CD4-positive, alpha-beta T cell treated with Interleukin-12 subunit alpha and Interleukin-12 subunit beta, for 1 hour (primary cell): ENCODE data around the gene OAS3.
"Not testable (repeated sequence)": the region's sequence is repeated elsewhere in the genome, so short reads cannot be mapped to it uniquely, and the experiment has no call there.

Source experiments
- DNase-seq: peaks from one replicate; pipeline ENCODE4 v3.0.0-alpha.2; 2020

OAS3 gene

GRCh38 chr12:112987561-112987960 lies 49.3 kb downstream of the OAS3 start:
- no peak for DNase-seq

GRCh38 chr12:112988224-112988623 lies 50.0 kb downstream of the OAS3 start:
- DNase-seq = peak; percentile 19

- not testable (repeated sequence) for DNase-seq
Measured at GRCh38 chr12:112988823-112989385, 50.6 kb downstream of the OAS3 start.

GRCh38 chr12:112989806-112990205 lies 51.5 kb downstream of the OAS3 start:
- DNase-seq = no peak

- DNase-seq = peak; percentile 66
Measured at GRCh38 chr12:112992541-112993398, 54.5 kb downstream of the OAS3 start.

- DNase-seq = no peak
Measured at GRCh38 chr12:112995008-112995407, 56.7 kb downstream of the OAS3 start.

GRCh38 chr12:112996501-112996900 lies 58.2 kb downstream of the OAS3 start:
- DNase-seq = no peak

- no peak for DNase-seq
Measured at GRCh38 chr12:112997506-112997905, 59.2 kb downstream of the OAS3 start.

- no peak for DNase-seq
Measured at GRCh38 chr12:112998987-112999767, 60.9 kb downstream of the OAS3 start.

- no peak for DNase-seq
Measured at GRCh38 chr12:113000433-113000832, 62.2 kb downstream of the OAS3 start.

- DNase-seq = no peak
Measured at GRCh38 chr12:113002155-113002554, 63.9 kb downstream of the OAS3 start.

- DNase-seq = no peak
Measured at GRCh38 chr12:113002676-113003075, 64.4 kb downstream of the OAS3 start.

- no peak for DNase-seq
Measured at GRCh38 chr12:113003636-113004035, 65.4 kb downstream of the OAS3 start.

GRCh38 chr12:113005762-113006161 lies 67.5 kb downstream of the OAS3 start:
- DNase-seq = no peak

- no peak for DNase-seq
Measured at GRCh38 chr12:113006206-113006605, 67.9 kb downstream of the OAS3 start.

- DNase-seq = no peak
Measured at GRCh38 chr12:113006641-113007040, 68.4 kb downstream of the OAS3 start.

GRCh38 chr12:113007166-113007565 lies 68.9 kb downstream of the OAS3 start:
- no peak for DNase-seq

- no peak for DNase-seq
Measured at GRCh38 chr12:113010701-113011100, 72.4 kb downstream of the OAS3 start.

- no peak for DNase-seq
Measured at GRCh38 chr12:113014565-113014964, 76.3 kb downstream of the OAS3 start.

- no peak for DNase-seq
Measured at GRCh38 chr12:113016796-113017195, 78.5 kb downstream of the OAS3 start.

- no peak for DNase-seq
Measured at GRCh38 chr12:113019025-113019424, 80.8 kb downstream of the OAS3 start.

- DNase-seq = no peak
Measured at GRCh38 chr12:113021500-113021899, 83.2 kb downstream of the OAS3 start.
